GM19193 (cell line): ENCODE measurements around the gene PMPCA.
A peak's percentile ranks its signal among the peaks of the same experiment; 100 is the strongest.

Experiments used
- POLR2A ChIP-seq: IDR thresholded peaks from 4 replicates; pipeline ENCODE4 v1.6.1; 2011; ENCODE audit not compliant: insufficient read depth, insufficient read length; ENCODE audit errors: extremely low read depth

The PMPCA gene

GRCh38 chr9:136416427-136416826, 6.0 kb downstream of the PMPCA start:
- TF ChIP-seq POLR2A: no peak

- TF ChIP-seq POLR2A: no peak
Observed at GRCh38 chr9:136416914-136417313, 6.5 kb downstream of the PMPCA start.

GRCh38 chr9:136418182-136419091, 8.0 kb downstream of the PMPCA start:
- TF ChIP-seq POLR2A: no peak

- no peak for TF ChIP-seq POLR2A
Observed at GRCh38 chr9:136419092-136419420, 8.6 kb downstream of the PMPCA start.

- no peak for TF ChIP-seq POLR2A
Observed at GRCh38 chr9:136421791-136422190, 11.3 kb downstream of the PMPCA start.

GRCh38 chr9:136422876-136423275, 12.4 kb downstream of the PMPCA start:
- TF ChIP-seq POLR2A: peak; percentile 1

- no peak for TF ChIP-seq POLR2A
Observed at GRCh38 chr9:136423432-136424146, 13.1 kb downstream of the PMPCA start.

- no peak for TF ChIP-seq POLR2A
Observed at GRCh38 chr9:136424750-136425362, 14.4 kb downstream of the PMPCA start.

- TF ChIP-seq POLR2A: no peak
Observed at GRCh38 chr9:136426787-136427186, 16.3 kb downstream of the PMPCA start.

GRCh38 chr9:136429075-136429628, 18.7 kb downstream of the PMPCA start:
- no peak for TF ChIP-seq POLR2A

- no peak for TF ChIP-seq POLR2A
Observed at GRCh38 chr9:136429683-136430491, 19.4 kb downstream of the PMPCA start.

- no peak for TF ChIP-seq POLR2A
Observed at GRCh38 chr9:136430588-136431234, 20.3 kb downstream of the PMPCA start.

- TF ChIP-seq POLR2A: no peak
Observed at GRCh38 chr9:136431782-136432350, 21.4 kb downstream of the PMPCA start.

- no peak for TF ChIP-seq POLR2A
Observed at GRCh38 chr9:136432591-136432990, 22.1 kb downstream of the PMPCA start.
